ENCODE results near the gene PI4KA.
"Not testable (repeated sequence)": the region's sequence is repeated elsewhere in the genome, so short reads cannot be mapped to it uniquely, and the experiment has no call there.

The PI4KA gene

GRCh38 chr22:20903093-20903492 lies 44.5 kb upstream of the PI4KA start:
- no peak overlapping the region for H3K4me3 ChIP-seq (replicated peaks; ENCODE audit: low read depth, low read length)
- DNase-seq (ENCODE audit: low read depth) = no peak
- no peak for TF ChIP-seq CTCF (IDR thresholded peaks at IDR 0.05; ENCODE audit: low read length, missing control alignments)

- not testable (repeated sequence) for H3K4me3 ChIP-seq (replicated peaks; ENCODE audit: low read depth, low read length); DNase-seq (ENCODE audit: low read depth)
These were observed 42.8 kb upstream of the PI4KA start for GRCh38 chr22:20901093-20902033.

GRCh38 chr22:20899827-20900423 lies 41.3 kb upstream of the PI4KA start:
- no peak overlapping the region for H3K4me3 ChIP-seq (replicated peaks; ENCODE audit: low read depth, low read length)
- no peak for DNase-seq (ENCODE audit: low read depth)
- no peak for TF ChIP-seq CTCF (IDR thresholded peaks at IDR 0.05; ENCODE audit: low read length, missing control alignments)

- not testable (repeated sequence) for DNase-seq (ENCODE audit: low read depth); H3K4me3 ChIP-seq (replicated peaks; ENCODE audit: low read depth, low read length)
These were observed 39.1 kb upstream of the PI4KA start for GRCh38 chr22:20897737-20898136.

- TF ChIP-seq CTCF (IDR thresholded peaks at IDR 0.05; ENCODE audit: low read length, missing control alignments) = no peak
- no peak overlapping the region for H3K4me3 ChIP-seq (replicated peaks; ENCODE audit: low read depth, low read length)
- DNase-seq (ENCODE audit: low read depth) = no peak
These were observed 32.4 kb upstream of the PI4KA start for GRCh38 chr22:20890975-20891374.

- no peak overlapping the region for H3K4me3 ChIP-seq (replicated peaks; ENCODE audit: low read depth, low read length)
- TF ChIP-seq CTCF (IDR thresholded peaks at IDR 0.05; ENCODE audit: low read length, missing control alignments) = no peak
- no peak for DNase-seq (ENCODE audit: low read depth)
These were observed 31.4 kb upstream of the PI4KA start for GRCh38 chr22:20889904-20890540.

GRCh38 chr22:20889025-20889704 lies 30.6 kb upstream of the PI4KA start:
- DNase-seq (ENCODE audit: low read depth) = no peak
- no peak overlapping the region for H3K4me3 ChIP-seq (replicated peaks; ENCODE audit: low read depth, low read length)
- TF ChIP-seq CTCF (IDR thresholded peaks at IDR 0.05; ENCODE audit: low read length, missing control alignments) = no peak

Measured in fibroblast of pulmonary artery (primary cell).